K562 (cell line): Measurements from ENCODE around the gene ARMH3.

Experiments
- CHD1 ChIP-seq: fragments of 200-600 bp; sonication (generic); IDR thresholded peaks from one replicate; pipeline ENCODE4 v1.6.1; 2012; ENCODE audit warnings: mild to moderate bottlenecking, moderate library complexity, low read length, inconsistent platforms
- CTCF ChIP-seq, 3 experiments: IDR thresholded peaks in 2 of 3; conservative IDR thresholded peaks in 1 of 3; 2 replicates each; pipeline ENCODE4 v1.5.1; 2011 to 2012; ENCODE audit warnings: low read length in 3 of 3, mild to moderate bottlenecking in 3 of 3, control low read depth in 2 of 3, improper control_type of control experiment in 1 of 3, inconsistent platforms in 1 of 3, low read depth in 1 of 3, mixed read lengths in 1 of 3, moderate library complexity in 1 of 3; ENCODE audit not compliant: insufficient read depth in 2 of 3
- EZH2 ChIP-seq: IDR thresholded peaks from 2 replicates; pipeline ENCODE4 v1.6.1; 2012; ENCODE audit warnings: low read depth, mild to moderate bottlenecking, inconsistent platforms, low read length, borderline replicate concordance
- FOXK1 ChIP-seq: sonication (generic); formaldehyde crosslinking; IDR thresholded peaks from 2 replicates; pipeline ENCODE4 v1.8.0; 2022; ENCODE audit warnings: missing genetic modification reagents, mild to moderate bottlenecking, borderline replicate concordance
- MCM7 ChIP-seq, 2 experiments: fragments of 450-650 bp; IDR thresholded peaks; 2 replicates each; pipeline ENCODE4 v1.6.1; 2016 to 2018
- PHB2 ChIP-seq: fragments of 450-650 bp; IDR thresholded peaks from 2 replicates; pipeline ENCODE4 v1.6.1; 2017; ENCODE audit warnings: low read depth
- POLR2A ChIP-seq: fragments of 450-650 bp; conservative IDR thresholded peaks from 2 replicates; pipeline ENCODE4 v1.6.1; 2016
- TCFL5 ChIP-seq: fragments of 250-450 bp; sonication (Bioruptor Pico); conservative IDR thresholded peaks from 2 replicates; pipeline ENCODE4 v1.6.1; 2021; ENCODE audit warnings: mild to moderate bottlenecking, moderate library complexity, matching md5 sums

- TF ChIP-seq EZH2 (no peak), PHB2 (no peak), TCFL5 (CRISPR knock-in tag) (no peak), FOXK1 (CRISPR knock-in tag) (no peak), POLR2A (no peak), MCM7 (IDR thresholded peaks at IDR 0.05) (no peak), CTCF (IDR thresholded peaks at IDR 0.05 in 2 of 3, conservative IDR thresholded peaks at IDR 0.05 in 1 of 3; ENCODE audit: insufficient read depth in 2 of 3, low read depth in 1 of 3, low read length in 3 of 3) (no peak), CHD1 (no peak)
These were observed 229.0 kb downstream of the ARMH3 start for GRCh38 chr10:101826852-101827434.
